ENCODE results near the gene ZER1.

Gene ZER1

GRCh38 chr9:128703616-128704355, 67.9 kb downstream of the ZER1 start:
- Histone ChIP-seq H2AFZ (ENCODE audit: low read length) (no peak overlapping the region), H3K9me2 (replicated peaks; ENCODE audit: insufficient read depth, low read length) (no peaks in the 10 kb centered on the region), H3K4me2 (ENCODE audit: low read depth, low read length) (no peak overlapping the region), H3K4me3 (ENCODE audit: low read length) (no peak overlapping the region), H3K9ac (ENCODE audit: low read length) (no peak overlapping the region), H3K79me2 (ENCODE audit: low read length) (no peaks in the 10 kb centered on the region), H3K4me1 (ENCODE audit: low read length) (no peaks in the 10 kb centered on the region), H3K36me3 (replicated peaks; ENCODE audit: insufficient read depth, low read length) (no peaks in the 10 kb centered on the region), H4K20me1 (ENCODE audit: insufficient read depth, low read length) (no peaks in the 10 kb centered on the region), H3K27ac (ENCODE audit: low read length) (no peak overlapping the region), H3F3A (ENCODE audit: insufficient read depth, low read length) (no peaks in the 10 kb centered on the region; the same call in 1 of the 2 replicates), H3K27me3 (replicated peaks; ENCODE audit: insufficient read depth, low read length) (no peaks in the 10 kb centered on the region), H3K9me3 (replicated peaks; ENCODE audit: insufficient read depth, low read length) (no peaks in the 10 kb centered on the region)
- DNase-seq = no peak
- TF ChIP-seq, protein P1, sequence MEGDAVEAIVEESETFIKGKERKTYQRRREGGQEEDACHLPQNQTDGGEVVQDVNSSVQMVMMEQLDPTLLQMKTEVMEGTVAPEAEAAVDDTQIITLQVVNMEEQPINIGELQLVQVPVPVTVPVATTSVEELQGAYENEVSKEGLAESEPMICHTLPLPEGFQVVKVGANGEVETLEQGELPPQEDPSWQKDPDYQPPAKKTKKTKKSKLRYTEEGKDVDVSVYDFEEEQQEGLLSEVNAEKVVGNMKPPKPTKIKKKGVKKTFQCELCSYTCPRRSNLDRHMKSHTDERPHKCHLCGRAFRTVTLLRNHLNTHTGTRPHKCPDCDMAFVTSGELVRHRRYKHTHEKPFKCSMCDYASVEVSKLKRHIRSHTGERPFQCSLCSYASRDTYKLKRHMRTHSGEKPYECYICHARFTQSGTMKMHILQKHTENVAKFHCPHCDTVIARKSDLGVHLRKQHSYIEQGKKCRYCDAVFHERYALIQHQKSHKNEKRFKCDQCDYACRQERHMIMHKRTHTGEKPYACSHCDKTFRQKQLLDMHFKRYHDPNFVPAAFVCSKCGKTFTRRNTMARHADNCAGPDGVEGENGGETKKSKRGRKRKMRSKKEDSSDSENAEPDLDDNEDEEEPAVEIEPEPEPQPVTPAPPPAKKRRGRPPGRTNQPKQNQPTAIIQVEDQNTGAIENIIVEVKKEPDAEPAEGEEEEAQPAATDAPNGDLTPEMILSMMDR (IDR thresholded peaks at IDR 0.05; ENCODE audit: low read length) = no peak
- TF ChIP-seq EZH2 (optimal IDR thresholded peaks at IDR 0.05; ENCODE audit: low read depth, low read length) = no peak
- no peak for TF ChIP-seq EZH2phosphoT487 (IDR thresholded peaks at IDR 0.05; ENCODE audit: low read length)

DNA sequence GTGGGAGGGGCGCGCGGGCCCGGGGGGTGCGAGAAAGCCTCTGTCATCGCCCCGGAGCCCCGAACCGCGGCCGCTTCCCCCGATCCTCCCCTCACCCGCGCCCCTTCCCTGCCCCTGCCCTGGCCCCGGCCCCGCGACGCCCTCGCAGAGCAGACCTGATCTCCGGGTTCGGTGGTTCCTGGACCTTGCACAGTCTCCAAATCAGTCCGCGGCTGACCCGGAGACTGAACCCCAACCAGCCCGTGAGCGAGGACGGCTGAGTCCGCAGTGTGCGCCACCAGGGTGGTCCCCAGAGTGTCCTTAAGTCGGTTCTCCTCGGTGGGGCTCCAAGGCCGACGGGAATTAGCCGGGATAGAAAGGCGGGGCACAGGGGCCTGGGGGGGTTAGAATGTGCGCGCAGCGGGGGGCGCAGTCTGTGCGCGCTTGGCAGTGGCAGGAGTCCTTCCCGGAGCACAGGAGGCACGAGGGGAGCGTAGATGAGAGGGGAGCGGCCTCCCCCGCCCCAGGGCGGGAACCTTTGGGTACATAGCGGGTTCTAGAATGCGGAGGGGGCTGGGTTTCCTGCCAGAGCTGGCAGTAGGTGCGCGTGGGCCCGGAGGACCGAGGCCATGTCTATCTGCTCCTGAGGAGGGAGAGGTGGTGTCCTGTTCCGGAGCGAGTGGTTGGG, 68.6 kb downstream of the ZER1 start:
- no peaks in the 10 kb centered on the region for H4K20me1 ChIP-seq (ENCODE audit: insufficient read depth, low read length)
- H3K27ac ChIP-seq (ENCODE audit: low read length) = no peak overlapping the region
- DNase-seq = no peak
- no peaks in the 10 kb centered on the region for H3K9me2 ChIP-seq (replicated peaks; ENCODE audit: insufficient read depth, low read length)
- H3K9ac ChIP-seq (ENCODE audit: low read length) = peak overlapping the region; percentile 69; the same call in 1 of the 2 replicates
- H3K4me3 ChIP-seq (ENCODE audit: low read length) = peak overlapping the region; percentile 72
- H3K4me2 ChIP-seq (ENCODE audit: low read depth, low read length) = peak overlapping the region; percentile 86
- no peaks in the 10 kb centered on the region for H3K9me3 ChIP-seq (replicated peaks; ENCODE audit: insufficient read depth, low read length)
- no peaks in the 10 kb centered on the region for H3K36me3 ChIP-seq (replicated peaks; ENCODE audit: insufficient read depth, low read length)
- no peaks in the 10 kb centered on the region; the same call in 1 of the 2 replicates for H3F3A ChIP-seq (ENCODE audit: insufficient read depth, low read length)
- peak overlapping the region; percentile 83 for H2AFZ ChIP-seq (ENCODE audit: low read length)
- TF ChIP-seq EZH2phosphoT487 (IDR thresholded peaks at IDR 0.05; ENCODE audit: low read length) (no peak), EZH2 (optimal IDR thresholded peaks at IDR 0.05; ENCODE audit: low read depth, low read length) (no peak)
- TF ChIP-seq, protein P1 (IDR thresholded peaks at IDR 0.05; ENCODE audit: low read length) = no peak
- H3K79me2 ChIP-seq (ENCODE audit: low read length) = no peaks in the 10 kb centered on the region
- no peaks in the 10 kb centered on the region for H3K4me1 ChIP-seq (ENCODE audit: low read length)
- H3K27me3 ChIP-seq (replicated peaks; ENCODE audit: insufficient read depth, low read length) = no peaks in the 10 kb centered on the region

- H3K4me2 ChIP-seq (ENCODE audit: low read depth, low read length) = peak within 1 kb of the TSS; percentile 86
- TF ChIP-seq, protein P1 (IDR thresholded peaks at IDR 0.05; ENCODE audit: low read length) = peak; percentile 87
- no peak for TF ChIP-seq EZH2 (optimal IDR thresholded peaks at IDR 0.05; ENCODE audit: low read depth, low read length)
- peak within 1 kb of the TSS; percentile 69; the same call in 1 of the 2 replicates for H3K9ac ChIP-seq (ENCODE audit: low read length)
- no peak within 1 kb of the TSS for H3K27ac ChIP-seq (ENCODE audit: low read length)
- H3K4me3 ChIP-seq (ENCODE audit: low read length) = peak within 1 kb of the TSS; percentile 72
- H4K20me1 ChIP-seq (ENCODE audit: insufficient read depth, low read length) = no peaks in the 10 kb centered on the region
- peak within 1 kb of the TSS; percentile 83 for H2AFZ ChIP-seq (ENCODE audit: low read length)
- no peaks in the 10 kb centered on the region for H3K36me3 ChIP-seq (replicated peaks; ENCODE audit: insufficient read depth, low read length)
- H3K9me2 ChIP-seq (replicated peaks; ENCODE audit: insufficient read depth, low read length) = no peaks in the 10 kb centered on the region
- DNase-seq = peak; percentile 86
- no peaks in the 10 kb centered on the region for H3K4me1 ChIP-seq (ENCODE audit: low read length)
- H3K27me3 ChIP-seq (replicated peaks; ENCODE audit: insufficient read depth, low read length) = no peaks in the 10 kb centered on the region
- H3F3A ChIP-seq (ENCODE audit: insufficient read depth, low read length) = peaks cover 4% of the 10 kb centered on the region
- no peaks in the 10 kb centered on the region for H3K79me2 ChIP-seq (ENCODE audit: low read length)
- no peaks in the 10 kb centered on the region for H3K9me3 ChIP-seq (replicated peaks; ENCODE audit: insufficient read depth, low read length)
These were observed 69.2 kb downstream of the ZER1 start, which contains the start of gene PKN3 for GRCh38 chr9:128702445-128702948. TSS of gene PKN3 (plus strand) at chr9:128702503. CDS start at chr9:128702916, 413 bp downstream.
